ENCODE measurements around the gene TEAD4.
"Not testable (repeated sequence)": the region's sequence is repeated elsewhere in the genome, so short reads cannot be mapped to it uniquely, and the experiment has no call there.

The TEAD4 gene

DNA sequence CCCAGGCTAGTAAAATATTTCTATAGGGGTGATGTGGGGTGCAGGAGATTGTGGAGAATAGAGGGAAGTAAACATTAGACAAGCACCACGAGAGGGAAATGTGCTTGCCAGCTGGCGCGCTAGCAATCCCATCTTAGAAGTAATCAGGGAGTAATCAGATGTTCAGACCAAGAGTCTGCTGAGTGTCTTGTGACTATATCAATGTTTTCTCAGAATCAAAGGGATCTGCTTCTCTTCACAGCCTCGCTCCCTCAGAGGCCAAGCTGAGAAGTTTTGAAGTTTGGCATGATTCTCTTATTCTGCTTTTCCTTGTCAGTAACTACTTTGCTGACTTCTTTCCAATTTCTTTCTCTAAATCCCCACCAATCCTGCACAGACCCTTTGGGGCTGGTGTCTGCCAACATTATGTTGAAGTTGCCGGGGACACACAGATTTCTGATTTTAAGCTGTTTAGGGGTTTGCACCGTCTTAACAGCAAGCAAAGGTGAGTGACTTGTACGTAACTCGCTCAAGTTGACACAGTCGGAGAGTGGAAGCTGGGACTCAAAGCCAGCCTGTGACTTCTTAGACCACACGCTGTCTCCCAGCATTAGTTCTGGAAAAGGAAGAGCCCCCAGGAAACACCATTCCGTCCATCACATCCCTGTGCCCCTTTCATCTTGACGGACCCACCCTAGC lies 96.0 kb downstream of the TEAD4 start:
- TF ChIP-seq ZFX (IDR thresholded peaks at IDR 0.05; ENCODE audit: borderline replicate concordance) = no peak
- TF ChIP-seq, protein P1, sequence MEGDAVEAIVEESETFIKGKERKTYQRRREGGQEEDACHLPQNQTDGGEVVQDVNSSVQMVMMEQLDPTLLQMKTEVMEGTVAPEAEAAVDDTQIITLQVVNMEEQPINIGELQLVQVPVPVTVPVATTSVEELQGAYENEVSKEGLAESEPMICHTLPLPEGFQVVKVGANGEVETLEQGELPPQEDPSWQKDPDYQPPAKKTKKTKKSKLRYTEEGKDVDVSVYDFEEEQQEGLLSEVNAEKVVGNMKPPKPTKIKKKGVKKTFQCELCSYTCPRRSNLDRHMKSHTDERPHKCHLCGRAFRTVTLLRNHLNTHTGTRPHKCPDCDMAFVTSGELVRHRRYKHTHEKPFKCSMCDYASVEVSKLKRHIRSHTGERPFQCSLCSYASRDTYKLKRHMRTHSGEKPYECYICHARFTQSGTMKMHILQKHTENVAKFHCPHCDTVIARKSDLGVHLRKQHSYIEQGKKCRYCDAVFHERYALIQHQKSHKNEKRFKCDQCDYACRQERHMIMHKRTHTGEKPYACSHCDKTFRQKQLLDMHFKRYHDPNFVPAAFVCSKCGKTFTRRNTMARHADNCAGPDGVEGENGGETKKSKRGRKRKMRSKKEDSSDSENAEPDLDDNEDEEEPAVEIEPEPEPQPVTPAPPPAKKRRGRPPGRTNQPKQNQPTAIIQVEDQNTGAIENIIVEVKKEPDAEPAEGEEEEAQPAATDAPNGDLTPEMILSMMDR (IDR thresholded peaks at IDR 0.05) = no peak
- H3K27ac ChIP-seq = no peak overlapping the region

DNA sequence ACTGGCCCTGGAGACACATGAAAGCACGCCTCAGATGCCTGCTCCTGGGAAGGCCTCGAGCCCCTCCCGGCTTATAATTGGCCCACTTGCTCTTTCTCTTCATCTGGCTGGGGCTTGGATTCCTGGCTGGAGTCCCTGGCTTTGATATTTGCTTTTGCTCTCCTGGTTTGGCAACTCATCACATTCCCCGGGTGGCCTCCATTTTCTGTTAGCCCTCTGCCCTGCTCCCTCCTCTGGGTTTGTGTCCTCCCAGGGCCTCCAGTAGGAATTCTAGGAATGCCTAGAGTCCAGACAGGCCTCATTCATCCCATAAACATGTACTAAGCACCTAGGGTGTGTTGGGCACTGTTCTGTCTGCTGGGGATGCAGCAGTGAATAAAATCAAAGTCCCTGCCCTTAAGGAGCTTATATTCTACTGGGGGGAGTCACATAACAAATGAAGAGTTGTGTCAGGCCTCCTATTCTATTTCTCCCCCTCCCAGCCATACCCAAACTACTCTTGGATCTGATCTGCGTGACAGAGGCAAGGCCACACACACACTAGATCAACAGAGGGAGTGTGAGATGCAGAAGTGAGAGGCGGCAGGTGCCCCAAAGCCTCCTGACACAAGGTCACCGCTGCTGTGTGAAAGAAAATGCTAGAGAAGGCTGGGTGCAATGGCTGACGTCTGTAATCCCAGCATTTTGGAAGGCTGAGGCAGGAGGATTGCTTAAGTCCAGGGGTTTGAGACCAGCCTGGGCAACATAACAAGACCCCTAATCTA lies 96.7 kb downstream of the TEAD4 start:
- TF ChIP-seq ZFX (IDR thresholded peaks at IDR 0.05; ENCODE audit: borderline replicate concordance) = no peak
- TF ChIP-seq, protein P1 (IDR thresholded peaks at IDR 0.05) = no peak
- H3K27ac ChIP-seq = no peak overlapping the region

DNA sequence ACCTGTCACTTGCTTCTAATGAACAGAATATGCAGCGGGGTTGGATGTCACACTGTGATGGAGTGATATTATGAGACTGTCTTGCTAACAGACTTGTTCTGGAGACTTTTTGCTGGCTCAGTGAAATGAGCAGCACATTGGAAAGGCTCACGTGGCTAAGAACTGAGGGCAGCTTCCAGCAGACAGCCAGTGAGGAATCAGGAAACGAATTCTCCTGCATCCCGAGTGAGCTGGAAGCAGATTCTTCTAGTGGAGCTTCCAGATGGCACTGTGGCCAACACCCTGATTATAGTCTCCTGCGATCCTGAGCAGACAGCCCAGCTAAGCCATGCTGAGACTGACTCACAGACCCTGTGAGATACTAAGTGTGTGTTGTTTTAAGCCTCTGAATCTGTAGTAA lies 101.9 kb downstream of the TEAD4 start:
- TF ChIP-seq, protein P1 (IDR thresholded peaks at IDR 0.05) = no peak
- no peak for TF ChIP-seq ZFX (IDR thresholded peaks at IDR 0.05; ENCODE audit: borderline replicate concordance)
- no peak overlapping the region for H3K27ac ChIP-seq

DNA sequence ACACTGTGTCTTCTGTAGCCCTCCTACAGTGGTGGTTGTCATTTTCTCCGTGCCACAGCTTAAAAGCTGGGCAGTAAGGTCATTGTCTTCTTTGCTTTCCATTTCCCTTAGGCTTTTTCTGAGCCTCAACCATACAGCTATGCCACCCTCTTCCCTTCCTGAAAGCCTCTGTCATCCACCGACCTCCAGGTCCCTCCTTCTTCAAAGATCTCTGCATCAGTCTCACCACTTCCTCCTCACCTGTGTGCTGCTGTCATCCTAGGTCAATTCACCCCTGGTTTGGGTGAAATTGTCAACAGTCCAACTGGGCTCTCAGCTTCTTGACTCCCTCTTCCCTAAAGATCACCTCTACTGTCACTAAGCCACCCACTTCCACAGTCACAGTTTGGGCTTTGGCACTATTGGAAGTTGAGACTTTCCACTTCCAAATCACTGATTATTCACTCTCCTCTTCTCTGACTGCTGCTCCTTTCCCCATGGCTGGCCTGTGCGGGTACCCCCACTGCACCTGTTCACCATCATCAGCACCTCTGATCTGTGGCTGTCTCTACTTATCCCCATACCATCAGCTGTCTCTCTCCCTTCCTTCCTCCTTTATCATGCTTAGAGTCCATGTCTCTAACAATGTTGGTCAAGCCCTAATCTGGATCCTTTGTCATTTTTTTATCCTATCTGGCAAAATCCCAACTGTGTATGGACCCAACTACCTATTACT lies 102.5 kb downstream of the TEAD4 start:
- no peak overlapping the region for H3K27ac ChIP-seq
- TF ChIP-seq, protein P1 (IDR thresholded peaks at IDR 0.05) = no peak
- no peak for TF ChIP-seq ZFX (IDR thresholded peaks at IDR 0.05; ENCODE audit: borderline replicate concordance)

DNA sequence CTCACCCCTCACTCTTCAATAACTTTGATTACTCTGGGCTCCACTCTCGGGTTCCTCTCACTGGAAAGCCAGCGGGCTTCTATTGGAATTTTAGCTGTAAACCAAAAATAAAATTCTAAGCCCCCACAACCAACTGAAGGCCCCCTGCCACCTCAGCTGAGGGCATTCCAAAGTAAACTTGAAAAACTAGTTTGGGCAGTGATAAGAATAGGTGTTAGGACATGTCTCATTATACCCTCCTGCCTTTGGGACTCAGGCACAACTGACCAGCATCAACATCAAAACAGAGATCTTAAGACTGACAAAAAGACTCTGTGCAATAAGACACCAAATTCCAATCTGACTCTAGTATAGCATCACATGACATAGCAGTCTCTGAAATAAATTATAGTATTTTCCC lies 106.1 kb downstream of the TEAD4 start:
- no peak overlapping the region for H3K27ac ChIP-seq

DNA sequence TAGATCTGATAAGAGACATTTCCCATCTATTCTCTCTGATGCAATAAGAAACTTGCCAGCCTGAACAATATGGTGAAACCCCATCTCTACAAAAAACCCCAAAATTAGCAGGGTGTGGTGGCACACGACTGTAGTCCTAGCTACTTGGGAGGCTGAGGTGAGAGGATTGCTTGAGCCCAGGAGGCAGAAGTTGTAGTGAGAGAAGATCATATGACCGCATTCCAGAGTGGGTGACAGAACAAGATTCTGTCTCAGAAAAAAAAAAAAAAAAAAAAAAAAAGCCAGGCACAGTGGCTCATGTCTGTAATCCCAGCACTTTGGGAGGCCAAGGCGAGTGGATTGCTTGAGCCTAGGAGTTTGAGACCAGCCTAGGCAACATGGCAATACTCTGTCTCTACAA lies 106.6 kb downstream of the TEAD4 start:
- not testable (repeated sequence) for H3K27ac ChIP-seq

More for the DNA sequence above, 106.1 kb downstream of the TEAD4 start:
- no peak for TF ChIP-seq ZFX (IDR thresholded peaks at IDR 0.05; ENCODE audit: borderline replicate concordance)
- TF ChIP-seq, protein P1 (IDR thresholded peaks at IDR 0.05) = no peak

DNA sequence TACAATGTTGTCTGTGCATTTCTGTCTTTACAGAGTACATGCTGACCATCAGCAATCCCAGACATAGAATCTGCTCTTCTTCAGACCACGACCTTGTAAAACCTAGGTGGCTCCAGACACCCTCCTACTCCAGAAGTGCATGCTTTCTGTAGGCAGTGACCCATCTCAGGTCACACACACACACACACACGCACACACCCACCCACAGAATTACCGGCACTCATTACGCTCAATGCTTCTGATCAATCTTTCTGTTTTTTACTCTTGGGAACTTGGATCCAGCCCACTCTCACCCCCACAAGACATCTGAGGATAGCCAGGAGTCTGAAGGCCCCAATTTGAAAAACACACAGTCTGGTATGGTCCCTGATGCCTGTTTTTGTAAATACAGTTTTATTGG lies 110.5 kb downstream of the TEAD4 start:
- no peak for TF ChIP-seq ZFX (IDR thresholded peaks at IDR 0.05; ENCODE audit: borderline replicate concordance)
- TF ChIP-seq, protein P1 (IDR thresholded peaks at IDR 0.05) = no peak
- H3K27ac ChIP-seq = no peak overlapping the region

Measured in 22Rv1 (cell line).